Sigmoid colon (tissue), 7 donors: ENCODE data around the gene TNPO3. TPM values are rescaled to one million over a fixed set of nuclear protein-coding genes. Genes with fewer than 3 reads are reported as not detected.

Experiments
- DNase-seq: peaks from one replicate; pipeline ENCODE4 v3.0.0-alpha.2; 2019
- H3K27ac ChIP-seq, 4 donors: fragments of 200-600 bp; sonication (generic); one replicate each; pipeline ENCODE4 v1.5.1; 2016 to 2019; ENCODE audit warnings: mild to moderate bottlenecking in 1 of 4
- H3K27me3 ChIP-seq, 3 donors: fragments of 200-600 bp; sonication (generic); one replicate each; pipeline ENCODE4 v1.5.1; 2019; ENCODE audit warnings: mild to moderate bottlenecking in 1 of 3
- H3K36me3 ChIP-seq, 4 donors: fragments of 200-600 bp; sonication (generic); one replicate each; pipeline ENCODE4 v1.5.1; 2016 to 2019
- H3K4me1 ChIP-seq, 4 donors: fragments of 200-600 bp; sonication (generic); one replicate each; pipeline ENCODE4 v1.5.1; 2017 to 2019
- H3K4me3 ChIP-seq, 4 donors: fragments of 200-600 bp; sonication (generic); one replicate each; pipeline ENCODE4 v1.5.1; 2017 to 2019; ENCODE audit warnings: mild to moderate bottlenecking in 2 of 4, moderate library complexity in 1 of 4
- H3K9me3 ChIP-seq, 4 donors: fragments of 200-600 bp in 3 of 4; sonication (generic) in 3 of 4; one replicate each; pipeline versions ENCODE4 v1.5.1 to v1.6.1; 2013 to 2019
- EP300 ChIP-seq, 4 donors: sonication (generic); formaldehyde crosslinking; IDR thresholded peaks; one replicate each; pipeline ENCODE4 v1.6.1; 2017; ENCODE audit warnings: antibody characterized with exemption in 4 of 4
- POLR2A ChIP-seq, 2 donors: fragments of 450-650 bp; IDR thresholded peaks; one replicate each; pipeline ENCODE4 v1.6.1; 2016; ENCODE audit warnings: antibody characterized with exemption in 2 of 2, mild to moderate bottlenecking in 2 of 2, moderate library complexity in 2 of 2
- POLR2AphosphoS5 ChIP-seq, 4 donors: sonication (generic); formaldehyde crosslinking; IDR thresholded peaks; one replicate each; pipeline ENCODE4 v1.6.1; 2017; ENCODE audit warnings: antibody characterized with exemption in 4 of 4
- WGBS, 2 donors: extraction: QIAGEN DNeasy Blood & Tissue Kit; methylation state at CpG; one replicate each; pipeline ENCODE4 v1.1.7; 2013; 5-methylcytosine and 5-hydroxymethylcytosine counted together
- intact Hi-C: fragments of 100-400 bp; cut with DNase I; formaldehyde crosslinking; loops from one replicate; pipeline ENCODE4 v1.15.1; 2023
- polyA plus RNA-seq, 3 donors: library from polyadenylated mRNA; stranded (reverse); fragments of 200-250 nt; gene quantifications; one replicate each; pipeline ENCODE4 v1.2.3, GENCODE V29; 2013
- total RNA-seq, 4 donors: library from RNA; depleted of rRNA; stranded (reverse); fragments of >200 nt; gene quantifications; one replicate each; pipeline ENCODE4 v1.1.0, GENCODE V29; 2016
- TF ChIP-seq, protein P1 (sequence below), 4 experiments: fragments of 450-650 bp in 3 of 4; fragments of 200-600 bp in 1 of 4; IDR thresholded peaks; one replicate each; pipeline ENCODE4 v1.5.1; 2016 to 2019; ENCODE audit warnings: antibody characterized with exemption in 4 of 4, mild to moderate bottlenecking in 3 of 4, moderate library complexity in 2 of 4
- donor health status: healthy with polysubstance abuse.
- donor health status: Bipolar disorder and iron deficiency.
- donor health status: healthy.

TNPO3 gene
- 10 to 100 TPM; 35.2 to 40.5 (median 35.9) TPM for total RNA-seq
- polyA plus RNA-seq, result 10 to 100 TPM; 13.2 to 23.8 (median 16.0) TPM

DNA sequence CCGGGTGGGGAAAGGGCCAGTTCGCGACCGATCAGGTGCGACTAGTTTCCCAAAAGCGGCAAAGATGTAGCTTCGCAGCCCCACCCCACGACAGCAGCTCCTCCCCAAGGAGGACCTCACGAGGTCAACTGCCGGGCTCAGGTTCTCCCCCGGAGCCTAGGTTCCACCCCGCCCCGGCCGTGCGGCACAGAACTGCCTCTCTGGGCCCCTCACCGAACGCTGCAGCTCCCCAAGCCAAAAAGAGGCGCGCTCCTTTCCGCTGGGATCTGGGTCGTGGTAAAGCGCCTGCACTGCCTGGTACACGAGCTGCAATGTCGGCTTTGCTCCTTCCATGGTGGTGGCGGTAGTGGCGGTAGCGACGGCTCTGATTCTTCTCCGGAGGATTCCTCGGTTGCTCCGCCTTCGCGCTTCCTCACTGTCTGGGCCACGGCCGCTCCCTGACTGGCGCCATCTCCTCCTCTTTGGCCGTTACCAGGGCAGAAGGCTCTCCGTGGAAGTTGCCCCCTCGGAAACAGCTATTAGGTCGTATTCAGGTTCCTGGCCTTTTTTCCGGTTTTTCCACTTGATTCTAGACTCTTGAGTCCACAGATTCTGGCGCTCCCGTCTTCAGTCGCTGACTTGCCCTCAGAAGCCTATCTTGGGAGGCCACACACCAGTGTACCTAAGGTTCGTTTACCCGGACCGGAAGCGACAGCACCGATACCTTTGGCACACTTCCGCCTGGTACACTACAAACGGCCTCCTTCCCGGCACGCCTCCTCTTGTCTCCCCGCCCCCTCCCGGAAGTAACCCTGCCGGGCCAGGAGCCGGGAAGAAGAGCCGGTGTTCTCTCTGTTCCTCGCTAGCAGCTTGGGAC, at the start of gene TNPO3:
Gene TNPO3 (minus strand): TSS at position 674 of the 856 bp plus-strand sequence. CDS start 341 bp downstream, at position 333.
- H3K36me3 ChIP-seq, result no peaks in the 10 kb centered on the region
- TF ChIP-seq POLR2A (IDR thresholded peaks at IDR 0.05) (peak; percentile 61 to 69), POLR2AphosphoS5 (IDR thresholded peaks at IDR 0.05) (peak; percentile 76 to 94 (median 87)), EP300 (IDR thresholded peaks at IDR 0.05) (no peak)
- TF ChIP-seq, protein P1, sequence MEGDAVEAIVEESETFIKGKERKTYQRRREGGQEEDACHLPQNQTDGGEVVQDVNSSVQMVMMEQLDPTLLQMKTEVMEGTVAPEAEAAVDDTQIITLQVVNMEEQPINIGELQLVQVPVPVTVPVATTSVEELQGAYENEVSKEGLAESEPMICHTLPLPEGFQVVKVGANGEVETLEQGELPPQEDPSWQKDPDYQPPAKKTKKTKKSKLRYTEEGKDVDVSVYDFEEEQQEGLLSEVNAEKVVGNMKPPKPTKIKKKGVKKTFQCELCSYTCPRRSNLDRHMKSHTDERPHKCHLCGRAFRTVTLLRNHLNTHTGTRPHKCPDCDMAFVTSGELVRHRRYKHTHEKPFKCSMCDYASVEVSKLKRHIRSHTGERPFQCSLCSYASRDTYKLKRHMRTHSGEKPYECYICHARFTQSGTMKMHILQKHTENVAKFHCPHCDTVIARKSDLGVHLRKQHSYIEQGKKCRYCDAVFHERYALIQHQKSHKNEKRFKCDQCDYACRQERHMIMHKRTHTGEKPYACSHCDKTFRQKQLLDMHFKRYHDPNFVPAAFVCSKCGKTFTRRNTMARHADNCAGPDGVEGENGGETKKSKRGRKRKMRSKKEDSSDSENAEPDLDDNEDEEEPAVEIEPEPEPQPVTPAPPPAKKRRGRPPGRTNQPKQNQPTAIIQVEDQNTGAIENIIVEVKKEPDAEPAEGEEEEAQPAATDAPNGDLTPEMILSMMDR (IDR thresholded peaks at IDR 0.05), result no peak
- peaks cover 0 to 28% (median 24%) of the 10 kb centered on the region in 4 donors for H3K4me1 ChIP-seq
- peak within 1 kb of the TSS; percentile 91 to 97 (median 92) for H3K27ac ChIP-seq
- H3K4me3 ChIP-seq, result peak within 1 kb of the TSS; percentile 80 to 87 (median 85)
- 0 to 1% methylated on average over 59 of the region's 59 CpGs for WGBS, 2 donors
- H3K9me3 ChIP-seq, result no peaks in the 10 kb centered on the region
- DNase-seq, result peak; percentile 97
- intact Hi-C loops, result loop anchor here (5.0 kb wide), 1 partner anchor 38 kb away; no protein-coding TSS in a partner anchor
- H3K27me3 ChIP-seq, result no peaks in the 10 kb centered on the region

- Histone ChIP-seq H3K4me3 (no peak overlapping the region), H3K27me3 (no peaks in the 10 kb centered on the region), H3K9me3 (no peaks in the 10 kb centered on the region), H3K36me3 (no peaks in the 10 kb centered on the region), H3K4me1 (no peaks in the 10 kb centered on the region), H3K27ac (no peak overlapping the region)
- intact Hi-C loops, result no loop called here
- no peak for TF ChIP-seq POLR2AphosphoS5 (IDR thresholded peaks at IDR 0.05)
- TF ChIP-seq EP300 (IDR thresholded peaks at IDR 0.05), result no peak
- TF ChIP-seq, protein P1 (IDR thresholded peaks at IDR 0.05), result no peak
- no peak for TF ChIP-seq POLR2A (IDR thresholded peaks at IDR 0.05)
- 83 to 92% methylated on average over 4 of the region's 4 CpGs for WGBS, 2 donors
- DNase-seq, result no peak
These were observed 48.8 kb upstream of the TNPO3 start for GRCh38 chr7:129103561-129104324.

DNA sequence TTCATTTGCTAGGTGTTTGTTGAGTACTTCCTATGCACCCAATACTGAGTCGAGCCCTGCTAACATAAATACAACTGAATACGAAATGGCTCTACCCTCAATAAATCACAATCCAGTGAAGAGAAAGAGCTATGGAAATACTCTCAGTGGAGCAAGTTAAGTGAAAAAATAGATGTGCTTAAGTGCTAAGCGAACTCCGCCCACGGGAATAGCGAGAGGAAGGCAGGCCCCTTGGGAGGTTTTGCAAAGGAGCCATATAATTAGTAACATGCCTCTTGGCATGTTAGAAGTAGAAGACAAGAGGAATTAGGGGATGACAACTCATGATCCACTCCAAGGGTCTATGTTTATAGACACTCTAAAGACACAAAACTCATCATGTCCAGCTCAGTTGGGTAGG, 46.8 kb upstream of the TNPO3 start:
- no peak overlapping the region for H3K27ac ChIP-seq
- TF ChIP-seq POLR2AphosphoS5 (IDR thresholded peaks at IDR 0.05) (no peak), EP300 (IDR thresholded peaks at IDR 0.05) (no peak), POLR2A (IDR thresholded peaks at IDR 0.05) (no peak)
- TF ChIP-seq, protein P1 (IDR thresholded peaks at IDR 0.05), result no peak
- no peaks in the 10 kb centered on the region for H3K4me1 ChIP-seq
- H3K27me3 ChIP-seq, result no peaks in the 10 kb centered on the region
- no peak for DNase-seq
- intact Hi-C loops, result no loop called here
- H3K36me3 ChIP-seq, result no peaks in the 10 kb centered on the region
- no peak overlapping the region for H3K4me3 ChIP-seq
- 75 to 92% methylated on average over 6 of the region's 6 CpGs for WGBS, 2 donors
- no peaks in the 10 kb centered on the region for H3K9me3 ChIP-seq

- no peaks in the 10 kb centered on the region for H3K9me3 ChIP-seq
- TF ChIP-seq POLR2AphosphoS5 (IDR thresholded peaks at IDR 0.05) (no peak), EP300 (IDR thresholded peaks at IDR 0.05) (no peak), POLR2A (IDR thresholded peaks at IDR 0.05) (no peak)
- TF ChIP-seq, protein P1 (IDR thresholded peaks at IDR 0.05), result no peak
- H3K4me3 ChIP-seq, result no peak overlapping the region
- no peak overlapping the region for H3K27ac ChIP-seq
- intact Hi-C loops, result no loop called here
- H3K4me1 ChIP-seq, result no peaks in the 10 kb centered on the region
- DNase-seq, result no peak
- no peaks in the 10 kb centered on the region for H3K27me3 ChIP-seq
- 15 to 64% methylated on average over 2 of the region's 2 CpGs for WGBS, 2 donors
- H3K36me3 ChIP-seq, result no peaks in the 10 kb centered on the region
These were observed 45.9 kb upstream of the TNPO3 start for GRCh38 chr7:129100827-129101166.
